ENCODE results near the gene SMPD2. TPM values are rescaled to one million over a fixed set of nuclear protein-coding genes. Genes with fewer than 3 reads are reported as not detected.

SMPD2 gene
- total and polyA plus RNA-seq, 2 experiments from 2014 or later: 5.6 to 10.9 TPM

GRCh38 chr6:109447878-109448555, 7.5 kb downstream of the SMPD2 start:
- Histone ChIP-seq H3K27ac (ENCODE audit: low read depth) (no peak overlapping the region), H3K4me1 (ENCODE audit: insufficient read depth) (no peaks in the 10 kb centered on the region), H3K4me3 (no peak overlapping the region), H3K79me2 (replicated peaks; ENCODE audit: insufficient read depth) (no peaks in the 10 kb centered on the region), H3K4me2 (no peak overlapping the region), H2AFZ (no peak overlapping the region), H3K9me2 (ENCODE audit: insufficient read depth) (no peaks in the 10 kb centered on the region), H4K20me1 (replicated peaks; ENCODE audit: insufficient read depth) (peaks cover 4% of the 10 kb centered on the region), H3K36me3 (ENCODE audit: insufficient read depth) (peaks cover 3% of the 10 kb centered on the region; the same call in 1 of the 2 replicates), H3K27me3 (ENCODE audit: insufficient read depth) (no peaks in the 10 kb centered on the region), H3F3A (replicated peaks; ENCODE audit: low read depth) (no peaks in the 10 kb centered on the region)
- TF ChIP-seq CTCF (conservative IDR thresholded peaks at IDR 0.05; ENCODE audit: low read depth in 2 of 2): peak in 1 of 2 experiments; percentile 52; a peak in 3 of 4 replicates
- no peak for TF ChIP-seq ZNF114 (CRISPR knock-in tag; IDR thresholded peaks at IDR 0.05)
- ATAC-seq (peak; percentile 45), DNase-seq (ENCODE audit: low spot score) (peak; percentile 39)
- no peaks in the 10 kb centered on the region for H3K9me3 Mint-ChIP-seq
- H3K27ac Mint-ChIP-seq: no peak overlapping the region
- no peak overlapping the region for H3K4me3 Mint-ChIP-seq
- H3K4me1 Mint-ChIP-seq: peaks cover 6% of the 10 kb centered on the region
- peaks cover 19% of the 10 kb centered on the region for H3K27me3 Mint-ChIP-seq (ENCODE audit: insufficient read depth, low read depth, poor library complexity)
- H3K36me3 Mint-ChIP-seq (ENCODE audit: low read depth): peaks cover 26% of the 10 kb centered on the region

GRCh38 chr6:109448615-109449014, 8.1 kb downstream of the SMPD2 start:
- H3K9me3 Mint-ChIP-seq: no peaks in the 10 kb centered on the region
- no peak overlapping the region for H3K4me3 ChIP-seq
- no peaks in the 10 kb centered on the region for H3K9me2 ChIP-seq (ENCODE audit: insufficient read depth)
- H3F3A ChIP-seq (replicated peaks; ENCODE audit: low read depth): no peaks in the 10 kb centered on the region
- H3K4me1 ChIP-seq (ENCODE audit: insufficient read depth): no peaks in the 10 kb centered on the region
- H3K27ac ChIP-seq (ENCODE audit: low read depth): no peak overlapping the region
- ATAC-seq (no peak), DNase-seq (ENCODE audit: low spot score) (no peak)
- peaks cover 3% of the 10 kb centered on the region; the same call in 1 of the 2 replicates for H3K36me3 ChIP-seq (ENCODE audit: insufficient read depth)
- peaks cover 6% of the 10 kb centered on the region for H3K4me1 Mint-ChIP-seq
- H3K4me3 Mint-ChIP-seq: no peak overlapping the region
- H3K4me2 ChIP-seq: no peak overlapping the region
- no peaks in the 10 kb centered on the region for H3K27me3 ChIP-seq (ENCODE audit: insufficient read depth)
- H2AFZ ChIP-seq: no peak overlapping the region
- peaks cover 18% of the 10 kb centered on the region for H3K27me3 Mint-ChIP-seq (ENCODE audit: insufficient read depth, low read depth, poor library complexity)
- H3K27ac Mint-ChIP-seq: no peak overlapping the region
- no peaks in the 10 kb centered on the region for H3K79me2 ChIP-seq (replicated peaks; ENCODE audit: insufficient read depth)
- peaks cover 20% of the 10 kb centered on the region for H3K36me3 Mint-ChIP-seq (ENCODE audit: low read depth)
- peaks cover 4% of the 10 kb centered on the region for H4K20me1 ChIP-seq (replicated peaks; ENCODE audit: insufficient read depth)
- TF ChIP-seq ZNF331 (CRISPR knock-in tag; IDR thresholded peaks at IDR 0.05; ENCODE audit: low read depth) (no peak), EZH2 (IDR thresholded peaks at IDR 0.05; ENCODE audit: low read depth, unreplicated experiment) (no peak), EZH2phosphoT487 (IDR thresholded peaks at IDR 0.05; ENCODE audit: unreplicated experiment) (no peak), ETS1 (IDR thresholded peaks at IDR 0.05) (no peak), NANOG (IDR thresholded peaks at IDR 0.05; ENCODE audit: borderline replicate concordance) (no peak), REST (IDR thresholded peaks at IDR 0.05; ENCODE audit: unreplicated experiment) (no peak), ZNF114 (CRISPR knock-in tag; IDR thresholded peaks at IDR 0.05) (no peak), STAT1 (IDR thresholded peaks at IDR 0.05; ENCODE audit: unreplicated experiment) (no peak), CTCF (conservative IDR thresholded peaks at IDR 0.05; ENCODE audit: low read depth in 2 of 2) (no peak)

Measured in GM23338 (cell line).